Measurements from ENCODE around the gene IDI2. TPM values are rescaled to one million over a fixed set of nuclear protein-coding genes. Genes with fewer than 3 reads are reported as not detected.

Gene IDI2
- total RNA-seq, 2 donors from 2014 or later: not detected

DNA sequence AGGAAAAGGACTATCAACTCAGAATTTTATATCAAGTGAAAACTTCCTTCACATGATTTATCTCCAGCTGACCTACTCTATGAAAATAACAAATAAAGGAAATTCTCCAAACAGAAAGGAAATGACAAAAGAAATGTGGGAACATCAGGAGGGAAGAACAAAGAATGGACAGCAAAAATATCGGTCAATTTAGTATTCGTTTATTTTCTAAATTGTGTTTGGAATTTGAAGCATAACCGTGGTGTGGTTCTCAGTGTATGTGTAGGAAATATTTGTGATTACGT lies 39.2 kb upstream of the IDI2 start:
- Histone ChIP-seq H3K9me3 (no peaks in the 10 kb centered on the region), H3K9ac (ENCODE audit: low read depth in 2 of 2, low read length in 2 of 2) (no peak overlapping the region), H3K4me3 (no peak overlapping the region), H3K27me3 (no peaks in the 10 kb centered on the region), H3K4me1 (no peaks in the 10 kb centered on the region), H3K36me3 (no peaks in the 10 kb centered on the region), H3K27ac (no peak overlapping the region)
- no peak for DNase-seq
- TF ChIP-seq, protein P1, sequence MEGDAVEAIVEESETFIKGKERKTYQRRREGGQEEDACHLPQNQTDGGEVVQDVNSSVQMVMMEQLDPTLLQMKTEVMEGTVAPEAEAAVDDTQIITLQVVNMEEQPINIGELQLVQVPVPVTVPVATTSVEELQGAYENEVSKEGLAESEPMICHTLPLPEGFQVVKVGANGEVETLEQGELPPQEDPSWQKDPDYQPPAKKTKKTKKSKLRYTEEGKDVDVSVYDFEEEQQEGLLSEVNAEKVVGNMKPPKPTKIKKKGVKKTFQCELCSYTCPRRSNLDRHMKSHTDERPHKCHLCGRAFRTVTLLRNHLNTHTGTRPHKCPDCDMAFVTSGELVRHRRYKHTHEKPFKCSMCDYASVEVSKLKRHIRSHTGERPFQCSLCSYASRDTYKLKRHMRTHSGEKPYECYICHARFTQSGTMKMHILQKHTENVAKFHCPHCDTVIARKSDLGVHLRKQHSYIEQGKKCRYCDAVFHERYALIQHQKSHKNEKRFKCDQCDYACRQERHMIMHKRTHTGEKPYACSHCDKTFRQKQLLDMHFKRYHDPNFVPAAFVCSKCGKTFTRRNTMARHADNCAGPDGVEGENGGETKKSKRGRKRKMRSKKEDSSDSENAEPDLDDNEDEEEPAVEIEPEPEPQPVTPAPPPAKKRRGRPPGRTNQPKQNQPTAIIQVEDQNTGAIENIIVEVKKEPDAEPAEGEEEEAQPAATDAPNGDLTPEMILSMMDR (IDR thresholded peaks at IDR 0.05): no peak
- intact Hi-C loops (cut with DNase I): no loop called here

DNA sequence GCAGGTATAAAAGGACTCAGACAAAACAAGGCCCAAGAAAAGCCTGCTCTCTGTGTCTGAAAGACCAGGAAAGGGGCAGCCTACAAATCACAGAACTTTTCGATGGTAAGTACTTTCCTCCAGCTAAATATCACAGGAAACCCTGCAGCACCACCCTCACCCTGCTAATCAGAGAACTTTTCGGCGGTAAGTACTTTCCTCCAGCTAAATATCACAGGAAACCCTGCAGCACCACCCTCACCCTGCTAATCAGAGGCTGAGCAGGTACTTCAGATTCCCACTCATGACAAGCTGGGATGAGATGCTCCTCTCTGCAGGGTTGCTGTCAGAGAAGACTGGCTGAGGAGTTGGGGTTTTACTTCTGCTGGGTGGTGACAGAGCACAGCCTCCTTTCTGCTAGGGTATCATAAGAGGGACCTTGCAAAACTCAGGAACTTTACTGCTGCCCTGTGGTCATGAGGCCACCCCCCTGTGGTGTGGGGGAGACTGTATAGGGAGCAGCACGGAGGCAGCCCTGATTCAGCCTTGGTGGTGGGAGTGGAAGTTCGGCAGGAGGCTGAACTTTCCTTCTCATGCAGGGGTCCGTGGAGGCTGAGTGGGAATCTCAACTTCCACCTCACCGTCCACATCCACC lies 37.7 kb upstream of the IDI2 start:
- TF ChIP-seq, protein P1 (IDR thresholded peaks at IDR 0.05): no peak
- H3K4me3 ChIP-seq: no peak overlapping the region
- intact Hi-C loops (cut with DNase I): no loop called here
- H3K36me3 ChIP-seq: no peaks in the 10 kb centered on the region
- no peak for DNase-seq
- no peaks in the 10 kb centered on the region for H3K27me3 ChIP-seq
- no peak overlapping the region for H3K27ac ChIP-seq
- H3K9ac ChIP-seq (ENCODE audit: low read depth in 2 of 2, low read length in 2 of 2): no peak overlapping the region
- no peaks in the 10 kb centered on the region for H3K4me1 ChIP-seq
- H3K9me3 ChIP-seq: no peaks in the 10 kb centered on the region

DNA sequence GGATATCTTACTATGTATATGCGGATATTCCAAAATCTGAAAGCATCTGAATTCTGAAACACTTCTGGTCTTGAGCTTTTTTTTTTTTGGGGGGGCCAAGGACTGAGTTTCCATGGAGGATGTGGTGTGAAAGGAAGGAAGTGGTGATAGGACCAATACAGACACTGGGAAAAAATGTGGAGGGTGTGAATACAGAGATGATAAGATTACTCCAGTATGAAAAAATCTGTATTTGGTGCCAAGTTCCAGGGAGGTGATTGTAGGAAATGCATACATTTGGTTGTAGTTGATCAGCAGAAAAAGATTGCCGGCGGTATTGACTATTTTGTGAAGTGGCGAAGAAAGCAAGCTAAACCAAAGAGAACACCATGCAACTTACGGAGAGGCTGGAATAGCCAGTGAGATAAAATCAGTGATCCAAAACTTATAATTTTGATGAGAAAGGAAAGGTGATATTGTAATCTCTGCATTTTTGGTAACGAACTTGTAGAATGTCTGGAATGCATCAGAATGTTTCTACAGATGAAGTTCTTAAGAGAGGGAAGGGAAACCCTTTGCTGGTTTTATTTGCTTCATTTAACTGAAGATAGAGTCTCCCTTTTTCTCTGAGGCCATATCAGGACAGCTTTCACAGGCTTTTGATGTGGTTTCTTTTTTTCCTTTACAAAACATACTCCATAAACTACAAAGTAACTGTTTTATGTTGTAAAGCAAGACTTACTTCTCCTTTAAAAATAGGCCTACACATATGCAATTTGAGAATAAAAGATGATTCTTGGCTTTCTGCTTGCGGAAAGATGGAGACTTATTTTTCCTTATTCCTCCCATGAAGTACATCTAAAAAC lies 36.5 kb upstream of the IDI2 start:
- Histone ChIP-seq H3K27ac (no peak overlapping the region), H3K9ac (ENCODE audit: low read depth in 2 of 2, low read length in 2 of 2) (no peak overlapping the region), H3K4me1 (peaks cover 8% of the 10 kb centered on the region), H3K27me3 (no peaks in the 10 kb centered on the region), H3K4me3 (no peak overlapping the region), H3K9me3 (no peaks in the 10 kb centered on the region), H3K36me3 (no peaks in the 10 kb centered on the region)
- DNase-seq: no peak
- intact Hi-C loops (cut with DNase I): no loop called here
- TF ChIP-seq, protein P1 (IDR thresholded peaks at IDR 0.05): no peak

DNA sequence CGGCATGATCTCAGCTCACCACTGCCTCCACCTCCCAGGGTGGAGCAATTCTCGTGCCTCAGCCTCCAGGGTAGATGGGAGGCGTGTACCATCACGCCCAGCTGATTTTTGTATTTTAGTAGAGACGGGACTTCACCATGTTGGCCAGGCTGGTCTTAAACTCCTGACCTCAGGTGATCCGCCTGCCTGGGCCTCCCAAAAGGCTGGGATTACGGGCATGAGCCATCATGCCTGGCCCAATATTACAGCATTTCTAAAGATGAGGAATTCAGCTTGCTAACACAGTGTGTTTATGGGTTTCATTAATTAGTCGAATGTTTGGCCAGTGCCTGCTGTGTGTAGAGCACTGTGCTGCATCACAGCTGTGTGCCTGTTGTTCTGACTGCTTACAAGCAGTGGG lies 34.2 kb upstream of the IDI2 start:
- no peaks in the 10 kb centered on the region for H3K9me3 ChIP-seq
- no peak overlapping the region for H3K27ac ChIP-seq
- no peak overlapping the region for H3K9ac ChIP-seq (ENCODE audit: low read depth in 2 of 2, low read length in 2 of 2)
- H3K4me1 ChIP-seq: peaks cover 12% of the 10 kb centered on the region
- no peaks in the 10 kb centered on the region for H3K27me3 ChIP-seq
- no peak overlapping the region for H3K4me3 ChIP-seq
- no peak for DNase-seq
- intact Hi-C loops (cut with DNase I): loop anchor here (10.0 kb wide), 1 partner anchor 125 kb away; the partner anchor contains the start of gene LARP4B
- TF ChIP-seq, protein P1 (IDR thresholded peaks at IDR 0.05): no peak
- H3K36me3 ChIP-seq: no peaks in the 10 kb centered on the region

DNA sequence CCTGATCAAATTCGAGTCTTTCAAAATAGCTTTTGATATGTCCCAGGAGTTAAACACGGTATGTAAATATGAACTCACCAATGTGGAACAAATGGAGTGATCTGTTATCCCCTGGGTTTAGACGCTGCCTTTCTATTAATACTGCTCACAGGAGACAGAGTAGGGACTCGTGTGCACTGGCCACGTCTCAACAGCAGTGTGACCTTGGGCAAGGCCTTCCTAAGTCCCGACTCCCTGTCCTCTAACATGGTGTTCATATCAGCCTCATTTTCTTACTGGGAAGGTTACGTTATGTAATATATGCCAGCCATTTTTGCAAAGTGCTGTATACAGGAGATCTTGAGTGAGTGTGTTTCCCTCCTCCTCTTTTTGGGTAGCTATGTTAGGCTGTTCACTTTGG lies 32.4 kb upstream of the IDI2 start:
- H3K9me3 ChIP-seq: no peaks in the 10 kb centered on the region
- no peak overlapping the region for H3K4me3 ChIP-seq
- H3K27ac ChIP-seq: no peak overlapping the region
- TF ChIP-seq, protein P1 (IDR thresholded peaks at IDR 0.05): no peak
- H3K36me3 ChIP-seq: no peaks in the 10 kb centered on the region
- H3K27me3 ChIP-seq: no peaks in the 10 kb centered on the region
- no peak for DNase-seq
- intact Hi-C loops (cut with DNase I): loop anchor here (10.0 kb wide), 1 partner anchor 123 kb away; the partner anchor contains the start of gene LARP4B
- H3K9ac ChIP-seq (ENCODE audit: low read depth in 2 of 2, low read length in 2 of 2): peak overlapping the region in 1 of 2 donors; percentile 76
- H3K4me1 ChIP-seq: peaks cover 14% of the 10 kb centered on the region

Data from colonic mucosa (tissue), 4 donors.